IgD-negative memory B cell (primary cell): Measurements from ENCODE around the gene CACNB2. TPM values are rescaled to one million over a fixed set of nuclear protein-coding genes. Genes with fewer than 3 reads are reported as not detected.
A peak's percentile ranks its signal among the peaks of the same experiment; 100 is the strongest.
"Not testable (repeated sequence)": the region's sequence is repeated elsewhere in the genome, so short reads cannot be mapped to it uniquely, and the experiment has no call there.

Experiments
- H3K27ac Mint-ChIP-seq, 3 donors: one replicate each; pipeline ENCODE4 v1.8.0; 2020 to 2022; ENCODE audit warnings: mild to moderate bottlenecking in 3 of 3, mixed read lengths in 3 of 3, moderate library complexity in 1 of 3
- H3K27me3 Mint-ChIP-seq: one replicate; pipeline ENCODE4 v1.8.0; 2021; ENCODE audit warnings: mixed read lengths
- H3K36me3 Mint-ChIP-seq: one replicate; pipeline ENCODE4 v1.8.0; 2020; ENCODE audit warnings: mild to moderate bottlenecking, mixed read lengths
- H3K4me1 Mint-ChIP-seq, 3 donors: one replicate each; pipeline ENCODE4 v1.8.0; 2020 to 2022; ENCODE audit warnings: mixed read lengths in 3 of 3, mild to moderate bottlenecking in 1 of 3
- H3K4me3 Mint-ChIP-seq, 4 donors: one replicate each; pipeline ENCODE4 v1.8.0; 2020 to 2022; ENCODE audit warnings: mild to moderate bottlenecking in 4 of 4, mixed read lengths in 4 of 4, moderate library complexity in 3 of 4
- H3K9me3 Mint-ChIP-seq, 3 donors: one replicate each; pipeline ENCODE4 v1.8.0; 2020 to 2021; ENCODE audit warnings: mixed read lengths in 3 of 3, mild to moderate bottlenecking in 1 of 3
- polyA plus RNA-seq: library from polyadenylated mRNA; unstranded; fragments of 300-500 nt; fragmentation: Illumina TruSeq; gene quantifications from one replicate; pipeline ENCODE4 v1.2.3, GENCODE V29; 2021

Gene CACNB2
- polyA plus RNA-seq, 1 donor from 2014 or later, result 0.79 TPM

DNA sequence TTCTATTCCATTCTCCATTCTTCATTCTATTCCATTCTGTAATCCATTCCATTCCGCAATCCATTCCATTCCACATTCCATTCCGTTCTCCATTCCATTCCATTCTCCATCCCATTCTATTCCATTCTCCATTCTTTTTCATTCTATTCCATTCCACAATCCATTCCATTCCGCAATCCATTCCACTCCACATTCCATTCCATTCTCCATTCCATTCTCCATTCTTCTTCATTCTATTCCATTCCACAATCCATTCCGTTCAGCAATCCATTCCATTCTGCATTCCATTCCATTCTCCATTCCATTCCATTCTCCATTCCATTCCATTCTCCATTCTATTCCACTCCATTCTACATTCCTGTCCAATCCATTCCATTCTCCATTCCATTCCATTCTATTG, 426.0 kb downstream of the CACNB2 start:
- Mint-ChIP-seq H3K27ac (no peak overlapping the region), H3K36me3 (no peaks in the 10 kb centered on the region), H3K4me3 (no peak overlapping the region), H3K27me3 (no peaks in the 10 kb centered on the region), H3K4me1 (no peaks in the 10 kb centered on the region), H3K9me3 (no peaks in the 10 kb centered on the region)

DNA sequence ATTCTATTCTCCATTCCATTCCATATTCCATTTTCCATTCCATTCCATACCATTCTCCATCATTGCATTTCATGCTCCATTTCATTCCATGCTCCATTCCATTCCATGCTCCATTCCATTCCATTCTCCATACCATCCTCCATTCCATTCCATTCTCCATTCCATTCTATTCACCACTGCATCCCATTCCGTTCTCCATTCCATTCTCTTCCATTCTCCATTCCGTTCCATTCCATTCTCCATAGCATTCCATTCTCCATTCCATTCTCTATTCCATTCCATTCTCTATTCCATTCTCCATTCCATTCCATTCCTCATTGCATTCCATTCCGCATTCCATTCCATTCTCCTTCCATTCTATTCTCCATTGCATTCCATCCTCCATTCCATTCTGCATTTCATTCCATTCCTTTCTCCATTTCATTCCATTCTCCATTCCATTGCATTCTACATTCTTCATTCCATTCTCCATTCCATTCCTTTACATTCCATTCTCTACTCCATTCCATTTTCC, 427.2 kb downstream of the CACNB2 start:
- H3K27ac Mint-ChIP-seq, result no peak overlapping the region
- no peaks in the 10 kb centered on the region for H3K9me3 Mint-ChIP-seq
- H3K4me3 Mint-ChIP-seq, result no peak overlapping the region
- H3K4me1 Mint-ChIP-seq, result no peaks in the 10 kb centered on the region
- H3K36me3 Mint-ChIP-seq, result no peaks in the 10 kb centered on the region
- H3K27me3 Mint-ChIP-seq, result no peaks in the 10 kb centered on the region

DNA sequence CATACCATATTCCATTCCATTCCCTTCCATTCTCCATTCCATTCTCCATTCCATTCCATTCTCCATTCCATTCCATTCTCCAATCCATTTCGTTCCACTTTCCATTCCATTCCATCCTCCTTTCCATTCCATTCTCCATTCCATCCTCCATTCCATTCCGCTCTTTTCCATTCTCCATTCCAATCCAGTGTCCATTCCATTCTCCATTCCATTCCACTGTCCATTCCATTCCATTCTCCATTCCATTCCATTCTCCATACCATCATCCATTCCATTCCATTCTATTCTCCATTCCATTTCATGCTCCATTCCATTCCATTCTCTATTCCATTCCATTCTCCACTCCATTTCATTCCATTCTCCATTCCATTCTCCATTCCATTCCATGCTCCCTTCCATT, 430.2 kb downstream of the CACNB2 start:
- not testable (repeated sequence) for H3K27me3 Mint-ChIP-seq, H3K4me1 Mint-ChIP-seq, H3K4me3 Mint-ChIP-seq, H3K9me3 Mint-ChIP-seq, H3K27ac Mint-ChIP-seq, H3K36me3 Mint-ChIP-seq

DNA sequence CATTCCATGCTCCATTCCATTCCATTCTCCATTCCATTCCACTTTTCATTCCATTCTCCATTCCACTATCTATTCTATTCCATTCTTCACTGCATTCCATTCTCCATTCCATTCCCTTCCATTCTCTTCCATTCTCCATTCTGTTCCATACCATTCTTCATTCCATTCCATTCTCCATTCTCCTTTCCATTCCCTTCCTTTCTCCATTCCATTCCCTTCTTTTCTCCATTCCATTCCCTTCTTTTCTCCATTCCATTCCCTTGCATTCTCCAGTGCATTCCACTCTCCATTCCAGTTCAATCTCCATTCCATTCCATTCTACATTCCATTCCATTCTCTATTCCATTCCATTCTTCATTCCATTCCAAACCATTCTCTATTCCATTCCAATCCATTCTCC, 430.9 kb downstream of the CACNB2 start:
- Mint-ChIP-seq H3K27ac (no peak overlapping the region), H3K4me3 (no peak overlapping the region), H3K27me3 (no peaks in the 10 kb centered on the region), H3K36me3 (peaks cover 8% of the 10 kb centered on the region), H3K4me1 (no peaks in the 10 kb centered on the region), H3K9me3 (no peaks in the 10 kb centered on the region)

DNA sequence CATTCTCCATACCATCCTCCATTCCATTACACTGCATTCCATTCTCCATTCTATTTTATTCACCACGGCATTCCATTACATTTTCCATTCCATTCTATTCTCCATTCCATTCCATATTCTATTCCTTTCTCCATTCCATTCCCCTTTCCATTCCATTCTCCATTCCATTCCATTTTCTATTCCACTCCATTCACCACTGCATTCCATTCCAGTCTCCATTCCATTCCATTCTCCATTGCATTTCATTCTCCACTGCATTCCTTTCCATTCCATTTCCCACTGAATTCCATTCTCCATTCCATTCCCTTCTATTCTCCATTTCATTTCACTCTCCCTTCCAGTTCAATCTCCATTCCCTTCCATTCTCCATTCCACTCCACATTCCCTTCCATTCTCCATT, 431.6 kb downstream of the CACNB2 start:
- Mint-ChIP-seq H3K4me3 (no peak overlapping the region), H3K36me3 (peaks cover 12% of the 10 kb centered on the region), H3K27me3 (no peaks in the 10 kb centered on the region), H3K27ac (no peak overlapping the region), H3K9me3 (no peaks in the 10 kb centered on the region), H3K4me1 (no peaks in the 10 kb centered on the region)

DNA sequence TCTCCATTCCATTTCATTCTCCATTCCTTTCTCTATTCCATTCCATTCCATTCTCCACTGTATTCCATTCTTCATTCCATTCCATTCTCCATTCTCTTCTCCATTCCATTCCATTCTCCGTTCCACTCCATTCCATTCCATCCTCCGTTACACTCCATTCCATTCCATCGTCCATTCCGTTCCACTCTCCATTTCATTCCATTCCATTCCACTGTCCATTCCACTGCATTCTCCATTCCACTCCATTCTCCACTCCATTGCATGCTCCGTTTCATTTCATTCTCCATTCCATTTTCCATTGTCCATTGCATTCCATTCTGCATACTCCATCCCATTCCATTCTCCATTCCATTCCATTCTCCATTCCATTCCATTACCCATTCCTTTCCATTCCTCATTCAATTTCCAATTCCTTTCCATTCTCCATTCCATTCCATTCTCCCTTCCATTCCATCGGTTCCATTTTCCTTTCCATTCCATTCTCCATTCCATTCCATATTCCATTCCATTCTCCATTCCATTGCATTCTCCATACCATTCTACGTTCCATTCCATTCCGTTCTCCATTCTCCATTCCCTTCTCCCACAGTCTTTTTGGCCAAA, 432.8 kb downstream of the CACNB2 start:
- Mint-ChIP-seq H3K36me3 (peaks cover 17% of the 10 kb centered on the region), H3K9me3 (peaks cover 0 to 5% (median 3%) of the 10 kb centered on the region in 3 donors), H3K4me1 (no peaks in the 10 kb centered on the region), H3K27me3 (no peaks in the 10 kb centered on the region), H3K27ac (no peak overlapping the region), H3K4me3 (no peak overlapping the region)

DNA sequence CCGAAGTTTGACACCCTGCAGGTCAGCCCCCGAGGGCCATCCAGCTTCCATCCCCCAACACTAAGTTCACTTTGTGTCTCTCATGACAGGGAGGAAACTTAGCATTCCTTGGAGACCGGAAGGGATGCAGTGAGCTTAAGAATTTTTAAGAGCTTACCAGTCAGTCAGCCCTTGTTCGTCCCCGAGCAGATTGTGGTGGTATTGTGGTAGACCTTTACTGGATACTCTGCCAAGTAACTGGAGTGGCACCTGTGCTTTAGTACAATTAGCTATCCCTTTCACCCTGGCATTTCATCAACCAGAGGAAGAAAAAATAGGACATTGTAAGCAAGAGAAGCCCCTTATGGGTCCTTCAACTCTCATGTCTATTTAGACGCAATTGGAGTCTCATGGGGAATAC, 436.4 kb downstream of the CACNB2 start:
- Mint-ChIP-seq H3K27ac (no peak overlapping the region), H3K9me3 (peaks cover 3 to 5% (median 3%) of the 10 kb centered on the region in 3 donors), H3K36me3 (peaks cover 36% of the 10 kb centered on the region), H3K4me1 (no peaks in the 10 kb centered on the region), H3K4me3 (no peak overlapping the region), H3K27me3 (no peaks in the 10 kb centered on the region)

DNA sequence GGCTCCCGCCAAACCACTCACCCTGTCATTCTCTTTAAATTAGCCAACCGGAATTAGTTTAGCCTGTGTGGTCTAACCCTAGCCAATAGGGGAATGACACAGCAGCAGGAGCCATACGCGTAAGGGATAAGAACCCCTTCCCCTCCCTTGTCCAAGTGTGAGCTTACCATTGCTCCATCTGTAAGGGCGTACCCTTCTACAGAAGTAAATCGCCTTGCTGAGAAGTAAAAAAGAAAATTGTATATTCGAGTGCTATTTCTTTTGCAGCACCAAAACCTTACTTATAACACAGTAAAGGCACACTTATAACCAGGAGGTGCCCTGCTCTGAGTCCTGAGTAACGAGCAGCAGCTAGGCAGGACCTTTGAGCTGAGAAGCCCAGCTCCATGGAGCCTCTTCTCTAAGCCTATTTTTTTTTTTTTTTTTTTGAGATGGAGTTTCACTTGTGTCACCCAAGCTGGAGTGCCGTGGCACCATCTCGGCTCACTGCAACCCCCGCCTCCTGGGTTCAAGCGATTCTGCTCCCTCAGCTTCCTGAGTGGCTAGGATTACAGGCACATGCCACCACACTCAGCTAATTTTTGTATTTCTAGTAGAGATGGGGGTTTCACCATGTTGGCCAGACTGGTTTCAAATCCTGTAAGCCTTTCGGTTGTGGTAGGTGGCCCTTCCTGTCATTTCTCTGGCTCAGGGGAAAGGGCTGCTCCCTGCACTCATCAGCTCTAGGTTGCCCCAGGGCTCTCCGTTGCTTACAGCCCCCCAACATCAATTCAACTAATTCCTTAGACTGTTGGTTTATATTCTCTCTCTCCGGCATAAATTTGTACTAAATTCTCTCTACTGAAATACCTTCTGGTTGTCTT, 437.8 kb downstream of the CACNB2 start:
- H3K27ac Mint-ChIP-seq, result peak overlapping the region in 1 of 3 donors; percentile 15

DNA sequence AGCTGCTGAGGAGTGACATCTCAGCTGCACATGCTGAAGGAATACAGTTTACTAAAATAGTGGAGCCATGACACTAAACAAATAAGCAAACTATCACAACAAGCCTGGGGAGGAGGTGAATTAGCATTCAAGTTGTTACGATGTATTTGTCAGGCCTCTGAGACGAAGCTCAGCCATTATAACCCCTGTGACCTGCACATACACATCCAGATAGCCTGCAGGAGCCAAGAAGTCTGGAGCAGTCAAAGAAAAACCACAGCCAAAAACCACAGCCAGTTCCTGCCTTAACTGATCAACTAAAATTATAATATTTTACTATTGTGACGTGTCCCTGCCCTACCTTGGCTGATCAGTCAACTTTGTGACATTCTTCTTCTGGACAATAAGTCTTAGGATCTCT, 442.6 kb downstream of the CACNB2 start:
- Mint-ChIP-seq H3K27ac (no peak overlapping the region), H3K27me3 (no peaks in the 10 kb centered on the region)

More for the DNA sequence above, 437.8 kb downstream of the CACNB2 start:
- Mint-ChIP-seq H3K9me3 (peaks cover 3 to 5% (median 3%) of the 10 kb centered on the region in 3 donors), H3K27me3 (no peaks in the 10 kb centered on the region), H3K36me3 (peaks cover 40% of the 10 kb centered on the region), H3K4me1 (no peaks in the 10 kb centered on the region), H3K4me3 (no peak overlapping the region)

DNA sequence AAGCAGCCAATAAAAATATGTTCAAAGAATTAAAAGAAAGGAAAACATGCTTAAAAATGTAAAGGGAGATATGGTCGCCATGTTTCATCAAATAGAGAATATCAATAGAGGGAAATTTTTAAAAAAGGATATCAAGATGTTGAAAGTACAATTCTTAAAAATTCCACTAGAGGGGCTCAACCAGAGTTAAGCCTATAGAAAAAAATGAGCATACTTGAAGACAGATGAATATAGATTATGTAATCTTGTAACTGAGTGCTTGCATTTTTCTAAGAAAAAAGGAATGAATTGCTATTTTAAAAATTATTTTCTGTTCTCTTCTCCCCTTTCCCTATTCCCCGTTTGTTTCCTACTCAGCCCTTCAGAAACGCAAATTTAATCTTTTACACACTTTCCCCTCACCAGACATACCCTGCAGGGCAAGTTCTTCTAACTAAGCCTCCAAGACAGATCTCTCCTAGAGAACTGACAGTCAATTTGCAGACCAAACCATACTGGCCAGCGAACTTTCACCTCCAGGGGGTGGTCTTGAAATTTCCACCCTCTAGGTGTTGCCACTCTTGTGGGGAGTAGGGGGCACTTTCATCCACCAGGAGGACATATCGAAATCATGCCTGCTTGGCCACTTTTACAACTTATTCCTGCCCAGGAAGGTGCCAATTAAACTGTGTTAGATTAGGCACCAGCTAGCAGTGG, 443.5 kb downstream of the CACNB2 start:
- Mint-ChIP-seq H3K27me3 (no peaks in the 10 kb centered on the region), H3K9me3 (no peaks in the 10 kb centered on the region), H3K27ac (no peak overlapping the region), H3K4me3 (no peak overlapping the region), H3K4me1 (no peaks in the 10 kb centered on the region), H3K36me3 (peaks cover 29% of the 10 kb centered on the region)

More for the DNA sequence above, 442.6 kb downstream of the CACNB2 start:
- Mint-ChIP-seq H3K4me1 (no peaks in the 10 kb centered on the region), H3K9me3 (peaks cover 0 to 3% (median 0%) of the 10 kb centered on the region in 3 donors), H3K36me3 (peaks cover 28% of the 10 kb centered on the region), H3K4me3 (no peak overlapping the region)

DNA sequence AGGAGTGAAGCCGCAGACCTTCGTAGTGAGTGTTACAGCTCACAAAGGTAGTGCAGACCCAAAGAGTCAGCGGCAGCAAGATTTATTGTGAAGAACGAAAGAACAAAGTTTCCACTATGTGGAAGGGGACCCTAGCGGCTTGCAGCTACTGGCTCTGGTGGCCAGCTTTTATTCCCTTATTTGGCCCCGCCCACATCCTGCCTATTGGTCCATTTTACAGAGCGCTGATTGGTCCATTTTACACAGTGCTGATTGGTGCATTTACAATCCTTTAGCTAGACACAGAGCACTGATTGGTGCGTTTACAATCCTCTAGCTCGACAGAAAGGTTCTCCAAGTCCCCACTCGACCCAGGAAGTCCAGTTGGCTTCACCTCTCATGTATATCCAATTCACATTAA, 446.4 kb downstream of the CACNB2 start:
- peaks cover 23% of the 10 kb centered on the region for H3K36me3 Mint-ChIP-seq
- H3K9me3 Mint-ChIP-seq, H3K27me3 Mint-ChIP-seq, H3K4me3 Mint-ChIP-seq, H3K4me1 Mint-ChIP-seq, H3K27ac Mint-ChIP-seq: not testable (repeated sequence)

DNA sequence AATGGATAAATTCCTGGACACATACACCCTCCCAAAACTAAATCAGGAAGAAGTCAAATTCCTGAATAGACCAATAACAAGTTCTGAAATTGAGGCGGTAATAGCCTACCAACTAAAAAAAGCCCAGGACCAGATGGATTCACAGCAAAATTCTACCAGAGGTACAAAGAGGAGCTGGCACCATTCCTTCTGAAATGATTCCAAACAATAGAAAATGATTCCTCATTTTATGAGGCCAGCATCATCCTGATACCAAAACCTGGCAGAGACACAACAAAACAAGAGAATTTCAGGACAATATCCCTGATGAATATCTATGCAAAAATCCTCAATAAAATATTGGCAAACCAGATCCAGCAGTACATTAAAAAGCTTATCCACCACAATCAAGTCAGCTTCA, 450.9 kb downstream of the CACNB2 start:
- H3K27me3 Mint-ChIP-seq, H3K9me3 Mint-ChIP-seq, H3K4me1 Mint-ChIP-seq, H3K27ac Mint-ChIP-seq: not testable (repeated sequence)
- Mint-ChIP-seq H3K4me3 (peak overlapping the region in 1 of 4 donors; percentile 26), H3K36me3 (peaks cover 28% of the 10 kb centered on the region)
